Body of pancreas (tissue), 4 donors: ENCODE results near the gene FHOD3.

Experiments
- POLR2A ChIP-seq, 3 donors: fragments of 450-650 bp; IDR thresholded peaks; one replicate each; pipeline ENCODE4 v1.6.1; 2016; ENCODE audit warnings: antibody characterized with exemption in 3 of 3, mild to moderate bottlenecking in 2 of 3
- TF ChIP-seq, protein P1 (sequence below), 7 experiments: fragments of 450-650 bp in 4 of 7; fragments of 200-600 bp in 3 of 7; sonication (generic) in 3 of 7; IDR thresholded peaks; one replicate each; pipeline ENCODE4 v1.5.1; 2016 to 2019; ENCODE audit warnings: antibody characterized with exemption in 7 of 7

DNA sequence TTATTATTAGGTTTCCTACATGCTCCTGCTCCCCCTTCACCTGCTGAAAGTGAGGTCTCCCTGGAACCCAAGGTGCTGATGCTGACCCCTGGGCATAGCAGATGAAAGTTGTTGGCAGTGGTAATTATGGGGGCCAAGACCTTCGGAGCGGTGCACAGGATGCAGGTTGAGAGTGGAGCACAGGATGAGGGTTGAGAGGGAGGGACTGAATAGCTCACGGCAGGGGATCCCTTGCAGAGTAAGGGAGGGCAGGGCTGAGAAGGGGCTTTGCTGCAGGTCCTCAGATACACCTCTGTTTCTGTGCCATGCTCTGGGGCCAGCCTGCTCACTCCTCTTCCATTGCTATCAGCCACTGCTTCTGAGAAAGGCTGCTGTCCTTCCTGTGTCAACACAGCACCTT is 163.3 kb downstream of the FHOD3 start:
- TF ChIP-seq, protein P1, sequence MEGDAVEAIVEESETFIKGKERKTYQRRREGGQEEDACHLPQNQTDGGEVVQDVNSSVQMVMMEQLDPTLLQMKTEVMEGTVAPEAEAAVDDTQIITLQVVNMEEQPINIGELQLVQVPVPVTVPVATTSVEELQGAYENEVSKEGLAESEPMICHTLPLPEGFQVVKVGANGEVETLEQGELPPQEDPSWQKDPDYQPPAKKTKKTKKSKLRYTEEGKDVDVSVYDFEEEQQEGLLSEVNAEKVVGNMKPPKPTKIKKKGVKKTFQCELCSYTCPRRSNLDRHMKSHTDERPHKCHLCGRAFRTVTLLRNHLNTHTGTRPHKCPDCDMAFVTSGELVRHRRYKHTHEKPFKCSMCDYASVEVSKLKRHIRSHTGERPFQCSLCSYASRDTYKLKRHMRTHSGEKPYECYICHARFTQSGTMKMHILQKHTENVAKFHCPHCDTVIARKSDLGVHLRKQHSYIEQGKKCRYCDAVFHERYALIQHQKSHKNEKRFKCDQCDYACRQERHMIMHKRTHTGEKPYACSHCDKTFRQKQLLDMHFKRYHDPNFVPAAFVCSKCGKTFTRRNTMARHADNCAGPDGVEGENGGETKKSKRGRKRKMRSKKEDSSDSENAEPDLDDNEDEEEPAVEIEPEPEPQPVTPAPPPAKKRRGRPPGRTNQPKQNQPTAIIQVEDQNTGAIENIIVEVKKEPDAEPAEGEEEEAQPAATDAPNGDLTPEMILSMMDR (IDR thresholded peaks at IDR 0.05) = no peak
- TF ChIP-seq POLR2A (IDR thresholded peaks at IDR 0.05) = no peak
